Osteoblast (primary cell): ENCODE results near the gene TBX10. TPM values are rescaled to one million over a fixed set of nuclear protein-coding genes. Genes with fewer than 3 reads are reported as not detected.

Experiments
- DNase-seq: peaks from one replicate; pipeline ENCODE4 v3.0.0; 2011; ENCODE audit warnings: low spot score, mixed read lengths; ENCODE audit not compliant: insufficient read length; ENCODE audit errors: missing footprints
- H2AFZ ChIP-seq: 2 replicates; pipeline ENCODE4 v1.6.0; 2011; ENCODE audit warnings: mild to moderate bottlenecking, low read length
- H3K27ac ChIP-seq: 2 replicates; pipeline ENCODE4 v1.5.1; 2011; ENCODE audit warnings: mild to moderate bottlenecking, low read depth, low read length, moderate library complexity
- H3K27me3 ChIP-seq: 2 replicates; pipeline ENCODE4 v1.6.0; 2012; ENCODE audit warnings: mild to moderate bottlenecking, control low read depth, inconsistent platforms, low read length, moderate library complexity; ENCODE audit not compliant: insufficient read depth
- H3K36me3 ChIP-seq: 2 replicates; pipeline ENCODE4 v1.5.1; 2011; ENCODE audit warnings: mild to moderate bottlenecking, low read length, control low read depth, moderate library complexity; ENCODE audit not compliant: insufficient read depth
- H3K4me1 ChIP-seq: 2 replicates; pipeline ENCODE4 v1.5.1; 2011; ENCODE audit warnings: mild to moderate bottlenecking, low read length, control low read depth, moderate library complexity; ENCODE audit not compliant: insufficient read depth
- H3K4me2 ChIP-seq: 2 replicates; pipeline ENCODE4 v1.6.0; 2011; ENCODE audit warnings: mild to moderate bottlenecking, low read length; ENCODE audit not compliant: insufficient read depth
- H3K4me3 ChIP-seq: fragments of 200-600 bp; sonication (generic); 3 replicates; pipeline ENCODE4 v1.5.1; 2012; ENCODE audit warnings: mild to moderate bottlenecking, low read length, inconsistent platforms; ENCODE audit not compliant: insufficient read depth
- H3K79me2 ChIP-seq: 2 replicates; pipeline ENCODE4 v1.6.0; 2012; ENCODE audit warnings: mild to moderate bottlenecking, low read length, control low read depth, inconsistent platforms; ENCODE audit not compliant: insufficient read depth
- H3K9me3 ChIP-seq: 2 replicates; pipeline ENCODE4 v1.5.1; 2011; ENCODE audit warnings: low read depth, low read length, control low read depth
- H4K20me1 ChIP-seq: 2 replicates; pipeline ENCODE4 v1.6.0; 2012; ENCODE audit warnings: mild to moderate bottlenecking, low read length, control low read depth; ENCODE audit not compliant: insufficient read depth
- total RNA-seq: library from RNA; depleted of rRNA; stranded (reverse); fragments of >200 nt; gene quantifications from 2 replicates; pipeline ENCODE4 v1.2.3, GENCODE V29; 2012
- TF ChIP-seq, protein P1 (sequence below): IDR thresholded peaks from 2 replicates; pipeline ENCODE4 v1.5.1; 2011; ENCODE audit warnings: mild to moderate bottlenecking, low read depth, low read length, moderate library complexity; ENCODE audit errors: extremely low read depth

The TBX10 gene
- total RNA-seq, 1 donor: not detected

DNA sequence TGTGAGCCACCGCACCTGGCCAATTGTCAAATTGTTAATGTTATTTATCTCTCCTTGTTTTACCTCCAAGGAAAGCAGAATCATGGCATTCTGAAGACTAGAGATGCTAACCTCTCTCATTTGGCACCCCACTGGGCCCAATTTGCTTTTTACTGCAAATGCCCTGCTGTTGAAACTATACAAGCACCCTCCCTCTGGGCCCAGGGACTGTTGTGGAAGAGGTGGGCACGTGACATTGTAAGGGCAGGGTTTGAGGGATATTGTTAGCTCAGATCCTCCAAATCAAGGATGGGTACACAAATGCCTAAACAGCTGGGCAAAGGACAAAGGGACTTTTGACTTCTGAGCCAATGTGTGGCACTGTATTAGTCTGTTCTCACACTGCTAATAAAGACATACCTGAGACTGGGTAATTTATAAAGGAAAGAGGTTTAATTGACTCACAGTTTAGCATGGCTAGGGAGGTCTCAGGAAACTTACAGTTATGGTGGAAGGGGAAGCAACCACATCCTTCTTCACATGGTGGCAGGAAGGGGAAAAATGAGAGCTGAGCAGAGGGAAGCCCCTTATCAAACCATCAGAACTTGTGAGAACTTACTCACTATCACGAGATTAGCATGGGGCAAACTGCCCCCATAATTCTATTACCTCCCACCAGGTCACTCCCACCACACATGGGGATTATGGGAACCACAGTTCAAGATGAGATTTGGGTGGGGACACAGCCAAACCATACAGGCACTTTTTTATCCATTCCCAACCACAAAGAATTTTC is 41.3 kb upstream of the TBX10 start:
- no peaks in the 10 kb centered on the region for H3K79me2 ChIP-seq
- no peaks in the 10 kb centered on the region for H4K20me1 ChIP-seq
- H3K27ac ChIP-seq: no peak overlapping the region
- peaks cover 7% of the 10 kb centered on the region for H3K27me3 ChIP-seq
- TF ChIP-seq, protein P1, sequence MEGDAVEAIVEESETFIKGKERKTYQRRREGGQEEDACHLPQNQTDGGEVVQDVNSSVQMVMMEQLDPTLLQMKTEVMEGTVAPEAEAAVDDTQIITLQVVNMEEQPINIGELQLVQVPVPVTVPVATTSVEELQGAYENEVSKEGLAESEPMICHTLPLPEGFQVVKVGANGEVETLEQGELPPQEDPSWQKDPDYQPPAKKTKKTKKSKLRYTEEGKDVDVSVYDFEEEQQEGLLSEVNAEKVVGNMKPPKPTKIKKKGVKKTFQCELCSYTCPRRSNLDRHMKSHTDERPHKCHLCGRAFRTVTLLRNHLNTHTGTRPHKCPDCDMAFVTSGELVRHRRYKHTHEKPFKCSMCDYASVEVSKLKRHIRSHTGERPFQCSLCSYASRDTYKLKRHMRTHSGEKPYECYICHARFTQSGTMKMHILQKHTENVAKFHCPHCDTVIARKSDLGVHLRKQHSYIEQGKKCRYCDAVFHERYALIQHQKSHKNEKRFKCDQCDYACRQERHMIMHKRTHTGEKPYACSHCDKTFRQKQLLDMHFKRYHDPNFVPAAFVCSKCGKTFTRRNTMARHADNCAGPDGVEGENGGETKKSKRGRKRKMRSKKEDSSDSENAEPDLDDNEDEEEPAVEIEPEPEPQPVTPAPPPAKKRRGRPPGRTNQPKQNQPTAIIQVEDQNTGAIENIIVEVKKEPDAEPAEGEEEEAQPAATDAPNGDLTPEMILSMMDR: no peak
- H3K4me2 ChIP-seq: no peak overlapping the region
- no peaks in the 10 kb centered on the region for H3K4me1 ChIP-seq
- no peak overlapping the region for H3K4me3 ChIP-seq
- no peak for DNase-seq
- no peaks in the 10 kb centered on the region for H3K9me3 ChIP-seq
- no peaks in the 10 kb centered on the region for H3K36me3 ChIP-seq
- H2AFZ ChIP-seq: no peak overlapping the region

DNA sequence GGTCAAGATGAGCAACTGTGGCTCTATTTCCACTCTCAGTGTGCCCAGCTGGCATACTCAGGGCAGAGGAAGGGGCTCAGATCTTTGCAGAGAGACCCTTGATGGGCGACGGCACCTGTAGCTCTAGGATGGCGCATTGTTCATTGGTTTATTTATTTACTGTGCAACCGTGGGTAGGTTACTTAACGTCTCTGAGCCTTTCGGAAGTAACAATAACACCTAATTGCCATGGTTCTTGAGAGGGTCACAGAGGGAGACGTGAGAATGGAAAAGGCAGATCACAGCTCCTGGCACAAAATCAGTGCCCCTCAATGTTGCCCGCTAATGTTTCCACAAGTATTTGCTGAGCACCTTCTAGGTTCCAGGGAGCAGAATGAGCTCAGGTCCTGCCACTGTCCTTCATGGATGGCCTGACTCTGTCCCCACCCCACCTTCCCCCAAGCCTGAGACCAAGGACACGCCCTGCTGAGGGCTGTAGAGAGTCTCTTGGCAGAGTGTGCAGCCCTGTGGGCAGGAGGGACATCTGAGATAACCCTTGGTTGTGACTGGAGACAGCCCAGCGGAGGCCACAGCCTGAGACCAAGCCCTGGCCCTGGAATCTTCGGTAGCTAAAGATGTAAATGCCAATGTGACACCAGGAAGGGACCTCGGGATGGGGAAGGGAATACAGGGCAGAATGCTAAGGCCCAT is 35.6 kb upstream of the TBX10 start:
- Histone ChIP-seq H3K4me3 (no peak overlapping the region), H3K79me2 (no peaks in the 10 kb centered on the region), H3K4me2 (no peak overlapping the region), H3K9me3 (no peaks in the 10 kb centered on the region), H3K27me3 (peaks cover 3% of the 10 kb centered on the region), H2AFZ (no peak overlapping the region), H3K36me3 (no peaks in the 10 kb centered on the region), H3K27ac (no peak overlapping the region), H4K20me1 (no peaks in the 10 kb centered on the region), H3K4me1 (no peaks in the 10 kb centered on the region)
- no peak for DNase-seq
- TF ChIP-seq, protein P1: no peak

DNA sequence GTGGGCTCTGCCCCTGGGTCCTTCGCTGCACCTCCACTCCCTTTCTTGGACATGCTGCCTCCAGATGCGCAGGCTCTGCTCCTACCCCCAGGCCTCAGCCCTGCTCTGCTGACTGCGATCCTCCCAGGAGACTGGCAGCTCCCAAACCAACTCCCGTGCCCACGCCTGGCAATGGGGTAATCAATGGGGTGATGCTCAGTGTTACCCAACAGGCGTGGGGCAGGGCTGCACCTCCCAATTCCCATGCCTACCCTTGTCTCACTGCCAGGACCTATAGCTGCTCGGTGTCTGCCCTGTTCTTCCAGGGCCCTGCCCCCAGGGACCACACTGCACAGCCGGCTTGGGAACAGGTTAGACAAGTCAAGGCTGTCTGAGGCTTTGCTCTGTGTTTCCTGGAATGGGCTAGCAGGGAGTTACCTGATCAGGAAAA is 34.9 kb upstream of the TBX10 start, which contains the start of gene ALDH3B2:
TSS of gene ALDH3B2 (minus strand) at position 182 of the 430 bp plus-strand sequence. CDS start 7,688 bp downstream, outside the sequence.
- Histone ChIP-seq H3K4me1 (no peaks in the 10 kb centered on the region), H3K4me2 (no peak within 1 kb of the TSS), H3K27ac (no peak within 1 kb of the TSS), H3K4me3 (no peak within 1 kb of the TSS), H3K9me3 (no peaks in the 10 kb centered on the region), H3K79me2 (no peaks in the 10 kb centered on the region), H2AFZ (no peak within 1 kb of the TSS), H3K27me3 (peaks cover 3% of the 10 kb centered on the region), H4K20me1 (no peaks in the 10 kb centered on the region), H3K36me3 (no peaks in the 10 kb centered on the region)
- DNase-seq: peak; percentile 34
- TF ChIP-seq, protein P1: no peak

DNA sequence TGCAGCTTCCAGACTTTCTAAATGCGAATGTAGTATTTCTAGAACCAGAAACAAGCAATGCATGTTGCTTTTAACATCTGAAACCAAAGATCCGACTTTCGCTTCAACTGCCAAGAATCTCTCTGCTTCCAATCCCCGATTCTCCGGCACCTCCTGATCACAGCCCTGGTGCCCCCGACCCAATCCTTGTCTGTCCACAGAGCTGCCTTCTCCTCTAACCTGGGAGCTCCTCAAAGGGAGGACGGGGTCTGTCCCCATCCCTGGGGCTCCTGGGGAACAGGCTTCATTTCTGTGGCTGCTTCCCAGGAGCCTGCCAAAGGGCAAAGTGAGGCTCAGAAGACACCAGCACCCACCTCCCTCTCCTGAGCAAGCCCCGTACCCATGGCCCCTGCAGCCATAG is 34.3 kb upstream of the TBX10 start:
- Histone ChIP-seq H3K4me1 (no peaks in the 10 kb centered on the region), H3K36me3 (no peaks in the 10 kb centered on the region), H3K27ac (no peak overlapping the region), H3K27me3 (peaks cover 3% of the 10 kb centered on the region), H4K20me1 (no peaks in the 10 kb centered on the region), H3K79me2 (no peaks in the 10 kb centered on the region), H3K4me2 (no peak overlapping the region), H3K4me3 (no peak overlapping the region), H3K9me3 (no peaks in the 10 kb centered on the region), H2AFZ (no peak overlapping the region)
- DNase-seq: no peak
- TF ChIP-seq, protein P1: no peak
